Heart left ventricle (tissue), 16 donors: ENCODE measurements around the gene LRMDA. TPM values are rescaled to one million over a fixed set of nuclear protein-coding genes. Genes with fewer than 3 reads are reported as not detected.
"Not testable (repeated sequence)": the region's sequence is repeated elsewhere in the genome, so short reads cannot be mapped to it uniquely, and the experiment has no call there.

Experiments used
- ATAC-seq, 4 donors: fragments of 200-7000 bp; cut with Tn5 transposase; one replicate each; pipeline ENCODE4 v1.9.1; 2020 to 2022; ENCODE audit warnings: moderate library complexity in 4 of 4, mild to moderate bottlenecking in 3 of 4, moderate number of reproducible peaks in 1 of 4
- DNase-seq, 5 donors: peaks; one replicate each; pipeline ENCODE4 v3.0.0-alpha.2; 2020
- H3K27ac ChIP-seq, 12 donors: fragments of 200-600 bp; sonication (generic) in 4 of 12; one replicate each; pipeline versions ENCODE4 v1.5.0 to v1.8.0; 2016 to 2022; ENCODE audit warnings: mild to moderate bottlenecking in 2 of 12
- H3K27me3 ChIP-seq, 9 donors: fragments of 200-600 bp; sonication (generic) in 2 of 9; one replicate each; pipeline versions ENCODE4 v1.5.1 to v1.8.0; 2016 to 2022; ENCODE audit warnings: mild to moderate bottlenecking in 3 of 9
- H3K36me3 ChIP-seq, 9 donors: fragments of 200-600 bp; sonication (generic) in 2 of 9; one replicate each; pipeline versions ENCODE4 v1.5.0 to v1.8.0; 2018 to 2022; ENCODE audit warnings: mild to moderate bottlenecking in 2 of 9
- H3K4me1 ChIP-seq, 12 donors: fragments of 200-600 bp; sonication (generic) in 4 of 12; one replicate each; pipeline versions ENCODE4 v1.5.0 to v1.8.0; 2016 to 2022; ENCODE audit warnings: mild to moderate bottlenecking in 3 of 12
- H3K4me3 ChIP-seq, 12 donors: fragments of 200-600 bp; sonication (generic) in 4 of 12; one replicate each; pipeline versions ENCODE4 v1.5.0 to v1.8.0; 2017 to 2022; ENCODE audit warnings: mild to moderate bottlenecking in 9 of 12, moderate library complexity in 4 of 12
- H3K9me3 ChIP-seq, 12 donors: fragments of 200-600 bp; sonication (generic) in 4 of 12; one replicate each; pipeline versions ENCODE4 v1.5.0 to v1.8.0; 2016 to 2022; ENCODE audit warnings: mild to moderate bottlenecking in 1 of 12
- CTCF ChIP-seq, 12 donors: fragments of 200-600 bp; sonication (generic) in 4 of 12; IDR thresholded peaks; one replicate each; pipeline versions ENCODE4 v1.5.0 to v1.8.0; 2018 to 2022; ENCODE audit warnings: antibody characterized with exemption in 12 of 12, mild to moderate bottlenecking in 5 of 12
- POLR2A ChIP-seq, 2 donors: fragments of 450-650 bp; IDR thresholded peaks; one replicate each; pipeline ENCODE4 v1.6.1; 2017; ENCODE audit warnings: antibody characterized with exemption in 2 of 2, mild to moderate bottlenecking in 2 of 2, moderate library complexity in 2 of 2
- WGBS, 4 donors: extraction: QIAGEN DNeasy Blood & Tissue Kit in 2 of 4; methylation state at CpG; one replicate each; pipeline versions ENCODE4 v1.1.5 to v1.1.7; 2013 to 2018; 5-methylcytosine and 5-hydroxymethylcytosine counted together
- intact Hi-C, 10 donors: fragments of 100-400 bp; cut with DNase I; formaldehyde crosslinking; loops; one replicate each; pipeline versions ENCODE4 v1.11.1 to v1.14.2; 2022
- polyA plus RNA-seq, 2 donors: library from polyadenylated mRNA; stranded (reverse); fragments of 200-250 nt; gene quantifications; one replicate each; pipeline ENCODE4 v1.2.3, GENCODE V29; 2013
- total RNA-seq, 9 donors: library from RNA; depleted of rRNA in 2 of 9; stranded (reverse); fragments of >200 nt in 2 of 9; fragmentation: NEBNext Ultra II Directional in 3 of 9; extraction: Animal tissue kit (Norgen Biotek cat#: 25700) in 3 of 9; gene quantifications; one replicate each; pipeline versions ENCODE4 v1.1.0 to v1.2.4, GENCODE V29; 2016 to 2023
- donor health status: ischemic (EF 13 %, LVEDD 7.1; RV severe dilation, severe dysfunction).
- donor health status: healthy with polysubstance abuse.
- donor health status: DM: no; HTN: yes; CAD: no.
- donor health status: DM: no; HTN: no; CAD: no.
- donor health status: ischemic (EF 25% LVEDD 6.9; RV normal size, moderate dysfunction).
- donor health status: ischemic (EF 25% LVEDD 5.7; RV mildly dilated, moderate dysfunction).
- donor health status: healthy.
- donor health status: DM: yes; HTN: yes; CAD: no.
- donor health status: ischemic (EF 35%, LVEDD 5.7; RV mildly dilated, moderate dysfunction).
- donor health status: nonischemic (EF 11% LVEDD 7.7; RV severe dilation, severe dysfunction).
- donor health status: DM: yes; HTN: yes; CAD: no.
- donor health status: PGD.
- donor health status: ischemic (EF 29% LVEDD 5.4; RV normal size, mild dysfunction).
- donor health status: nonischemic (EF 23%, LVEDD 6.1; RV moderate dilation, normal function).

LRMDA gene
- total and polyA plus RNA-seq, 11 donors: 2.4 to 34.4 (median 14.9) TPM

GRCh38 chr10:76138906-76139305 is 707.5 kb downstream of the LRMDA start:
- no peak overlapping the region for H3K27ac ChIP-seq
- H3K4me3 ChIP-seq: no peak overlapping the region
- H3K4me1 ChIP-seq: peaks cover 0 to 18% (median 0%) of the 10 kb centered on the region in 12 donors
- no peaks in the 10 kb centered on the region for H3K36me3 ChIP-seq
- peaks cover 0 to 3% (median 0%) of the 10 kb centered on the region in 12 donors for H3K9me3 ChIP-seq
- DNase-seq: no peak
- intact Hi-C loops: no loop called here
- 30 to 54% (median 40%) methylated on average over 3 of the region's 3 CpGs for WGBS, 4 donors
- H3K27me3 ChIP-seq: no peaks in the 10 kb centered on the region
- TF ChIP-seq POLR2A (IDR thresholded peaks at IDR 0.05) (no peak), CTCF (IDR thresholded peaks at IDR 0.05) (no peak)
- no peak for ATAC-seq

DNA sequence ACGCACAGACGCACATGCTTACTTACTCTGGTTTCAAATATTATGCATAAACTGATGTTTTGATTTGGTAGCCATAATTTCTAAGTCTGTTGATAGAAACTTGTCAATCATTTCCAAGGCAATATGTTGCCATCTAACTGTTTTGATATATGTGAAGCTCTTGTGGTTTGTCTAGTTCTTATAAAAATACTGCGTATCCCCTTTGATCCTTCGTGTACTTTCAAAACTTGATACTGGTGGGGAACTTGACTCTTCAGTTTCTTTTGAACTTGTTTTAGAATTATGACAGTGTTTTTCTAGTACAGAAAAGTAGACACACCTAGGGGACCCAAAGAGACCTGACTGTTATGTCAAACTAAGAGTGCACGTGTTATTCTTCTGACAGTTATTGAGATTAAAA is 708.0 kb downstream of the LRMDA start:
- H3K9me3 ChIP-seq: peaks cover 0 to 3% (median 0%) of the 10 kb centered on the region in 12 donors
- H3K4me1 ChIP-seq: peaks cover 0 to 18% (median 0%) of the 10 kb centered on the region in 12 donors
- no peak overlapping the region for H3K27ac ChIP-seq
- no peak for ATAC-seq
- no peak overlapping the region for H3K4me3 ChIP-seq
- TF ChIP-seq POLR2A (IDR thresholded peaks at IDR 0.05) (no peak), CTCF (IDR thresholded peaks at IDR 0.05) (no peak)
- intact Hi-C loops: no loop called here
- no peaks in the 10 kb centered on the region for H3K36me3 ChIP-seq
- H3K27me3 ChIP-seq: no peaks in the 10 kb centered on the region
- no peak for DNase-seq
- 92 to 96% (median 95%) methylated on average over 5 of the region's 5 CpGs for WGBS, 4 donors

DNA sequence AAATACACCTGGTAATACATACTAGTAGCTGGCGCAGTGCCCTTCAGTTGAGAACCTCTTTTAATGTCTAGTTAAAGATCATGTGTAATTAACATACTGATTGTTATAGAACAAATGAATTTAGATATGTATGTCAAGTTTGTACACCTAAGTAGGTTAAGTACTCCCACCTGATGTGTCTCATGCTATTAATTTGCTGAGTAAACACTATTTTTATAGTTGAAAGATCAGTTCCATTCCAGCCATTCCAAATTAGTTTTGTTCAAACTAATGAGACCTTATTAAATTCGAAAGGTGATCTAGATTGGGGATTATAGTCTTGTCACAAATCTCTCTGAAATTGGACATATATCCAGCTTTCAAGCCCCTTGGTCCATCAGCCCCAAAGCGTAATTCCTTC is 710.0 kb downstream of the LRMDA start:
- H3K4me3 ChIP-seq: no peak overlapping the region
- ATAC-seq (no peak), DNase-seq (no peak)
- H3K9me3 ChIP-seq: peaks cover 0 to 3% (median 0%) of the 10 kb centered on the region in 12 donors
- H3K27me3 ChIP-seq: no peaks in the 10 kb centered on the region
- 94 to 98% (median 96%) methylated on average over 3 of the region's 3 CpGs for WGBS, 4 donors
- TF ChIP-seq CTCF (IDR thresholded peaks at IDR 0.05): no peak
- TF ChIP-seq POLR2A (IDR thresholded peaks at IDR 0.05): no peak
- H3K4me1 ChIP-seq: peaks cover 0 to 18% (median 0%) of the 10 kb centered on the region in 12 donors
- no peak overlapping the region for H3K27ac ChIP-seq
- no peaks in the 10 kb centered on the region for H3K36me3 ChIP-seq
- intact Hi-C loops: no loop called here

GRCh38 chr10:76148217-76148616 is 716.8 kb downstream of the LRMDA start:
- H3K4me3 ChIP-seq, H3K27ac ChIP-seq, ATAC-seq, H3K4me1 ChIP-seq, H3K27me3 ChIP-seq, DNase-seq, H3K36me3 ChIP-seq, intact Hi-C loops: not testable (repeated sequence)
- peaks cover 0 to 18% (median 3%) of the 10 kb centered on the region in 12 donors for H3K9me3 ChIP-seq
- WGBS, 4 donors: 88 to 95% (median 92%) methylated on average over 7 to 8 of the region's 8 CpGs

- Histone ChIP-seq H3K4me1 (peaks cover 0 to 3% (median 0%) of the 10 kb centered on the region in 12 donors), H3K27ac (peak overlapping the region in 1 of 12 donors; percentile 73), H3K36me3 (no peaks in the 10 kb centered on the region), H3K9me3 (peaks cover 0 to 25% (median 7%) of the 10 kb centered on the region in 12 donors), H3K4me3 (no peak overlapping the region), H3K27me3 (no peaks in the 10 kb centered on the region)
- no peak for DNase-seq
- WGBS, 4 donors: 89 to 97% (median 93%) methylated on average over 1 of the region's 1 CpG
- ATAC-seq: no peak
- intact Hi-C loops: no loop called here
- TF ChIP-seq POLR2A (IDR thresholded peaks at IDR 0.05): no peak
- TF ChIP-seq CTCF (IDR thresholded peaks at IDR 0.05): no peak
Measured at GRCh38 chr10:76149182-76149581, 717.8 kb downstream of the LRMDA start.
